MM.1S (cell line): Measurements from ENCODE around the gene GLUL.

Experiments used
- DNase-seq: peaks from one replicate; pipeline ENCODE4 v3.0.0-alpha.2; 2015
- H2AFZ ChIP-seq: fragments of 300-600 bp; sonication (generic); 2 replicates; pipeline ENCODE4 v1.6.0; 2016; ENCODE audit warnings: antibody characterized with exemption, low read length
- H3F3A ChIP-seq: fragments of 300-600 bp; sonication (generic); 2 replicates; pipeline ENCODE4 v1.6.1; 2016; ENCODE audit warnings: mild to moderate bottlenecking, antibody characterized with exemption, low read length, moderate library complexity, mixed read lengths; ENCODE audit not compliant: insufficient read depth
- H3K27ac ChIP-seq: fragments of 300-600 bp; sonication (generic); 2 replicates; pipeline ENCODE4 v1.5.1; 2016; ENCODE audit warnings: mild to moderate bottlenecking, low read length
- H3K27me3 ChIP-seq: fragments of 300-600 bp; sonication (generic); replicated peaks from 2 replicates; pipeline ENCODE4 v1.6.0; 2016; ENCODE audit warnings: low read length; ENCODE audit not compliant: insufficient read depth
- H3K36me3 ChIP-seq: fragments of 300-600 bp; sonication (generic); replicated peaks from 2 replicates; pipeline ENCODE4 v1.6.1; 2016; ENCODE audit warnings: mild to moderate bottlenecking, low read length, mixed read lengths; ENCODE audit not compliant: insufficient read depth
- H3K4me1 ChIP-seq: fragments of 300-600 bp; sonication (generic); 2 replicates; pipeline ENCODE4 v1.6.1; 2016; ENCODE audit warnings: low read length, mixed read lengths
- H3K4me2 ChIP-seq: fragments of 300-600 bp; sonication (generic); 2 replicates; pipeline ENCODE4 v1.6.0; 2016; ENCODE audit warnings: low read depth, low read length
- H3K4me3 ChIP-seq: fragments of 300-600 bp; sonication (generic); 2 replicates; pipeline ENCODE4 v1.5.1; 2016; ENCODE audit warnings: low read length, mixed read lengths
- H3K79me2 ChIP-seq: fragments of 300-600 bp; sonication (generic); 2 replicates; pipeline ENCODE4 v1.6.1; 2016; ENCODE audit warnings: mixed run types, low read length, mixed read lengths
- H3K9ac ChIP-seq: fragments of 300-600 bp; sonication (generic); 2 replicates; pipeline ENCODE4 v1.6.1; 2016; ENCODE audit warnings: low read length, mixed read lengths
- H3K9me2 ChIP-seq: fragments of 300-600 bp; sonication (generic); replicated peaks from 2 replicates; pipeline ENCODE4 v1.6.1; 2016; ENCODE audit warnings: mild to moderate bottlenecking, low read length, mixed read lengths; ENCODE audit not compliant: insufficient read depth
- H3K9me3 ChIP-seq: fragments of 300-600 bp; sonication (generic); replicated peaks from 2 replicates; pipeline ENCODE4 v1.6.1; 2016; ENCODE audit warnings: mild to moderate bottlenecking, low read length, mixed read lengths; ENCODE audit not compliant: insufficient read depth
- H4K20me1 ChIP-seq: fragments of 300-600 bp; sonication (generic); 2 replicates; pipeline ENCODE4 v1.6.1; 2016; ENCODE audit warnings: mild to moderate bottlenecking, low read length, moderate library complexity, mixed read lengths; ENCODE audit not compliant: insufficient read depth
- CTCF ChIP-seq: fragments of 300-600 bp; sonication (generic); IDR thresholded peaks from 2 replicates; pipeline ENCODE4 v1.5.1; 2016; ENCODE audit warnings: antibody characterized with exemption, low read length, mixed read lengths
- EZH2 ChIP-seq: fragments of 300-600 bp; sonication (generic); optimal IDR thresholded peaks from 2 replicates; pipeline ENCODE3; 2017; ENCODE audit warnings: low read depth, mild to moderate bottlenecking, antibody characterized with exemption, low read length, mixed read lengths
- EZH2phosphoT487 ChIP-seq: fragments of 300-600 bp; sonication (generic); IDR thresholded peaks from 2 replicates; pipeline ENCODE4 v1.6.1; 2018; ENCODE audit warnings: antibody characterized with exemption, low read length

The GLUL gene

DNA sequence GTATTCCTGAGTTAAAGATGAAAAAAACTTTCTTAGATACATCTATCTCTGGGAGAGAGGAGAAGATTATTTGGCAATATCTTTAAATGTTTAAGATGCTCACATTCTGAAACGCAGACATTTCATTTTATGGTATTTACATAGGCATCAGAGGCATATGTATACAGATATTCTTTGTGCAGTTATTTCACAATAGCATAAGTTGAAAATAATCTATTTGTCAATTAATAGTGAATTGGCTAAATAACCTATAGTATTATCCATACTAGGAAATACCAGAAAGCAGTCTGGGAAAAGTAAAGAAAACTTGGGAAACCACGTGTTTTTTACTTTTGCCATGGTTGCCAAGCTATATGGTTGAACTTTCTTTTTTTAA, 35.9 kb downstream of the GLUL start:
- no peak overlapping the region for H2AFZ ChIP-seq
- H3K4me1 ChIP-seq: no peaks in the 10 kb centered on the region
- no peaks in the 10 kb centered on the region for H3K36me3 ChIP-seq
- H3K27ac ChIP-seq: no peak overlapping the region
- no peak for DNase-seq
- no peak overlapping the region for H3K9ac ChIP-seq
- H3K27me3 ChIP-seq: no peaks in the 10 kb centered on the region
- H3K9me2 ChIP-seq: no peaks in the 10 kb centered on the region
- no peaks in the 10 kb centered on the region for H4K20me1 ChIP-seq
- no peak overlapping the region for H3K4me3 ChIP-seq
- H3K79me2 ChIP-seq: no peaks in the 10 kb centered on the region
- no peak for TF ChIP-seq EZH2phosphoT487
- no peak for TF ChIP-seq CTCF
- no peak for TF ChIP-seq EZH2
- no peaks in the 10 kb centered on the region for H3K9me3 ChIP-seq
- H3K4me2 ChIP-seq: no peak overlapping the region
- no peaks in the 10 kb centered on the region for H3F3A ChIP-seq

- H3K79me2 ChIP-seq: no peaks in the 10 kb centered on the region
- H3K9me2 ChIP-seq: no peaks in the 10 kb centered on the region
- H3F3A ChIP-seq: no peaks in the 10 kb centered on the region
- H3K27me3 ChIP-seq: no peaks in the 10 kb centered on the region
- no peak overlapping the region for H3K4me3 ChIP-seq
- no peak overlapping the region for H3K4me2 ChIP-seq
- no peaks in the 10 kb centered on the region for H3K36me3 ChIP-seq
- H4K20me1 ChIP-seq: no peaks in the 10 kb centered on the region
- H3K4me1 ChIP-seq: no peaks in the 10 kb centered on the region
- H2AFZ ChIP-seq: no peak overlapping the region
- no peak overlapping the region for H3K27ac ChIP-seq
- TF ChIP-seq EZH2 (no peak), CTCF (no peak), EZH2phosphoT487 (no peak)
- no peaks in the 10 kb centered on the region for H3K9me3 ChIP-seq
- no peak for DNase-seq
- no peak overlapping the region for H3K9ac ChIP-seq
Measured at GRCh38 chr1:182351790-182352364, 39.7 kb downstream of the GLUL start.

- H3K4me1 ChIP-seq: no peaks in the 10 kb centered on the region
- no peak for DNase-seq
- H3K4me3 ChIP-seq: no peak overlapping the region
- no peaks in the 10 kb centered on the region for H3K9me2 ChIP-seq
- no peak overlapping the region for H3K27ac ChIP-seq
- no peaks in the 10 kb centered on the region for H3K27me3 ChIP-seq
- no peak overlapping the region for H2AFZ ChIP-seq
- H3K9ac ChIP-seq: no peak overlapping the region
- H3K36me3 ChIP-seq: no peaks in the 10 kb centered on the region
- no peak overlapping the region for H3K4me2 ChIP-seq
- no peaks in the 10 kb centered on the region for H3F3A ChIP-seq
- TF ChIP-seq CTCF (no peak), EZH2 (no peak), EZH2phosphoT487 (no peak)
- no peaks in the 10 kb centered on the region for H3K79me2 ChIP-seq
- H4K20me1 ChIP-seq: no peaks in the 10 kb centered on the region
- no peaks in the 10 kb centered on the region for H3K9me3 ChIP-seq
Measured at GRCh38 chr1:182350839-182351238, 40.8 kb downstream of the GLUL start.
